HG02885 (cell line): ENCODE results near the gene TCTN1.
"Not testable (repeated sequence)": the region's sequence is repeated elsewhere in the genome, so short reads cannot be mapped to it uniquely, and the experiment has no call there.

Experiments used
- ATAC-seq: cut with Tn5 transposase; IDR thresholded peaks from one replicate; pipeline ENCODE4 v1.9.1; 2021; ENCODE audit warnings: mild to moderate bottlenecking; ENCODE audit not compliant: unreplicated experiment, poor library complexity

The TCTN1 gene

GRCh38 chr12:110613771-110614684 lies at the start of gene TCTN1:
TCTN1 (plus strand) TSS chr12:110614129; CDS start chr12:110614183, 54 bp downstream.
- peak; percentile 92 for ATAC-seq

GRCh38 chr12:110564471-110564991 lies 49.4 kb upstream of the TCTN1 start:
- ATAC-seq: no peak

- no peak for ATAC-seq
These were observed 47.7 kb upstream of the TCTN1 start for GRCh38 chr12:110565894-110566871.

GRCh38 chr12:110566993-110567392 lies 46.9 kb upstream of the TCTN1 start:
- no peak for ATAC-seq

- no peak for ATAC-seq
These were observed 45.2 kb upstream of the TCTN1 start for GRCh38 chr12:110568752-110569151.

GRCh38 chr12:110569838-110570237 lies 44.1 kb upstream of the TCTN1 start:
- not testable (repeated sequence) for ATAC-seq

GRCh38 chr12:110570798-110571197 lies 43.1 kb upstream of the TCTN1 start:
- ATAC-seq: not testable (repeated sequence)

- ATAC-seq: no peak
These were observed 39.9 kb upstream of the TCTN1 start for GRCh38 chr12:110574044-110574443.

- not testable (repeated sequence) for ATAC-seq
These were observed 39.2 kb upstream of the TCTN1 start for GRCh38 chr12:110574717-110575230.

GRCh38 chr12:110575326-110575725 lies 38.6 kb upstream of the TCTN1 start:
- no peak for ATAC-seq

- ATAC-seq: no peak
These were observed 37.4 kb upstream of the TCTN1 start for GRCh38 chr12:110576504-110576903.

GRCh38 chr12:110577864-110578693 lies 35.9 kb upstream of the TCTN1 start:
- no peak for ATAC-seq

- ATAC-seq: no peak
These were observed 35.0 kb upstream of the TCTN1 start for GRCh38 chr12:110578694-110579534.

GRCh38 chr12:110579535-110580253 lies 34.2 kb upstream of the TCTN1 start:
- no peak for ATAC-seq

GRCh38 chr12:110581931-110582275 lies 32.0 kb upstream of the TCTN1 start:
- no peak for ATAC-seq

- peak; percentile 43 for ATAC-seq
These were observed 31.4 kb upstream of the TCTN1 start for GRCh38 chr12:110582276-110583136.
